Adrenal gland (tissue), 12 donors: ENCODE results near the gene CYP4F3. TPM values are rescaled to one million over a fixed set of nuclear protein-coding genes. Genes with fewer than 3 reads are reported as not detected.

Experiments used
- DNase-seq, 7 donors: peaks; one replicate each; pipeline ENCODE4 v3.0.0-alpha.2; 2019 to 2020
- H3K27ac ChIP-seq, 5 donors: fragments of 200-600 bp; sonication (generic) in 4 of 5; 1 replicate in 3 of 5; 2 replicates in 2 of 5; pipeline versions ENCODE4 v1.5.1 to v1.8.0; 2016 to 2020; ENCODE audit warnings: mild to moderate bottlenecking in 1 of 5
- H3K27me3 ChIP-seq: fragments of 200-600 bp; 2 replicates; pipeline ENCODE4 v1.8.0; 2021
- H3K36me3 ChIP-seq, 2 donors: fragments of 200-600 bp; replicated peaks in 1 of 2; 1 replicate in 1 of 2; 2 replicates in 1 of 2; pipeline versions ENCODE4 v1.5.1 to v1.8.0; 2018 to 2022
- H3K4me1 ChIP-seq, 2 donors: fragments of 200-600 bp; replicated peaks in 1 of 2; 1 replicate in 1 of 2; 2 replicates in 1 of 2; pipeline versions ENCODE4 v1.5.1 to v1.8.0; 2018 to 2021
- H3K4me3 ChIP-seq, 4 donors: fragments of 200-600 bp; sonication (generic) in 3 of 4; one replicate each; pipeline ENCODE4 v1.5.1; 2016 to 2018
- H3K9me3 ChIP-seq, 3 donors: fragments of 200-600 bp; sonication (generic) in 1 of 3; replicated peaks in 1 of 3; 1 replicate in 2 of 3; 2 replicates in 1 of 3; pipeline versions ENCODE4 v1.5.1 to v1.8.0; 2016 to 2021
- CTCF ChIP-seq, 6 experiments: fragments of 450-650 bp in 4 of 6; fragments of 200-600 bp in 2 of 6; sonication (generic) in 1 of 6; IDR thresholded peaks; 1 replicate in 5 of 6; 2 replicates in 1 of 6; pipeline versions ENCODE4 v1.5.1 to v1.8.0; 2016 to 2021; ENCODE audit warnings: antibody characterized with exemption in 6 of 6, mild to moderate bottlenecking in 2 of 6, moderate library complexity in 1 of 6
- POLR2A ChIP-seq, 2 donors: fragments of 450-650 bp; IDR thresholded peaks; one replicate each; pipeline ENCODE4 v1.6.1; 2017; ENCODE audit warnings: antibody characterized with exemption in 2 of 2, mild to moderate bottlenecking in 2 of 2, moderate library complexity in 1 of 2
- WGBS, 4 donors: extraction: QIAGEN DNeasy Blood & Tissue Kit in 2 of 4; methylation state at CpG; one replicate each; pipeline versions ENCODE4 v1.1.5 to v1.1.7; 2013 to 2017; 5-methylcytosine and 5-hydroxymethylcytosine counted together
- intact Hi-C, 2 donors: fragments of 100-400 bp; cut with DNase I; formaldehyde crosslinking; loops; one replicate each; pipeline versions ENCODE4 v1.14.1 to v1.15.0; 2022 to 2023
- polyA plus RNA-seq, 3 donors: library from polyadenylated mRNA; stranded (reverse); fragments of 200-250 nt in 2 of 3; fragments of 350-450 nt in 1 of 3; fragmentation: Illumina TruSeq in 1 of 3; extraction: RNeasy Lipid Tissue Mini Kit (QIAGEN cat#74804) in 1 of 3; gene quantifications; one replicate each; pipeline ENCODE4 v1.2.3, GENCODE V29; 2013 to 2014
- total RNA-seq, 9 donors: library from RNA; depleted of rRNA in 4 of 9; stranded (reverse); fragments of >200 nt in 4 of 9; fragments of 120-200 nt in 1 of 9; fragmentation: NEBNext Ultra II Directional in 1 of 9; extraction: Animal tissue kit (Norgen Biotek cat#: 25700) in 1 of 9; gene quantifications; one replicate each; pipeline versions ENCODE4 v1.1.0 to v1.2.4, GENCODE V29; 2013 to 2023
- donor health status: healthy with polysubstance abuse.
- donor health status: Bipolar disorder and iron deficiency.
- donor health status: DM: yes; HTN: yes; CAD: no.
- donor health status: DM: no; HTN: no; CAD: no.
- donor health status: DM: no; HTN: no; CAD: no.
- donor health status: DM: yes; HTN: yes; CAD: no.

CYP4F3 gene
- total and polyA plus RNA-seq, 12 donors, result 0.03 to 0.80 (median 0.24) TPM; not detected in 5

GRCh38 chr19:15656467-15656866 lies 15.8 kb downstream of the CYP4F3 start:
- no peaks in the 10 kb centered on the region for H3K36me3 ChIP-seq
- TF ChIP-seq CTCF (IDR thresholded peaks at IDR 0.05) (no peak), POLR2A (IDR thresholded peaks at IDR 0.05) (no peak)
- peaks cover 9% of the 10 kb centered on the region for H3K27me3 ChIP-seq
- H3K27ac ChIP-seq, result no peak overlapping the region
- no peak for DNase-seq
- H3K4me3 ChIP-seq, result no peak overlapping the region
- H3K9me3 ChIP-seq, result no peaks in the 10 kb centered on the region
- no peaks in the 10 kb centered on the region for H3K4me1 ChIP-seq
- intact Hi-C loops, result no loop called here

DNA sequence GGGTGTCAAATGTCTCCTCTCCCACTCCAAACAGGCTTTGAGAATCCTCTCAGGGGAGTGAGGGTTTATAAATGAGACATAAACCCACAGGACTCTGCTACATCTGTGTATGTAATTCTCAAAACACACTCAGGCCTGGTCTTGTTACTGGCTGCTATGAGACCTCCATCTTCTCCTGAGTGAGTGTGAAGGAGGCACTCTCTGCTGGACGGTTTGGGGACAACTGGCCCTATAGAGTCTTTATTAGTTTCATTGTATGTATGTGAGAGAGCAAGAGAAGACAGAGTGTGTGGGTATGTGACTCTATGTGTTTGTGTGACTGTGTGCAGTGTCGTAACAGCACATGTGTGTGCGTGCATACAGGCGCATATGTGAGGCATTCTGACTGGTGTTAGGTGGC lies 22.6 kb downstream of the CYP4F3 start:
- no peak overlapping the region for H3K4me3 ChIP-seq
- no peak overlapping the region for H3K27ac ChIP-seq
- no peaks in the 10 kb centered on the region for H3K9me3 ChIP-seq
- 65 to 71% (median 68%) methylated on average over 4 of the region's 4 CpGs for WGBS, 4 donors
- H3K36me3 ChIP-seq, result no peaks in the 10 kb centered on the region
- no peak for DNase-seq
- peaks cover 1% of the 10 kb centered on the region for H3K27me3 ChIP-seq
- intact Hi-C loops, result no loop called here
- TF ChIP-seq CTCF (IDR thresholded peaks at IDR 0.05) (no peak), POLR2A (IDR thresholded peaks at IDR 0.05) (no peak)
- H3K4me1 ChIP-seq, result no peaks in the 10 kb centered on the region

DNA sequence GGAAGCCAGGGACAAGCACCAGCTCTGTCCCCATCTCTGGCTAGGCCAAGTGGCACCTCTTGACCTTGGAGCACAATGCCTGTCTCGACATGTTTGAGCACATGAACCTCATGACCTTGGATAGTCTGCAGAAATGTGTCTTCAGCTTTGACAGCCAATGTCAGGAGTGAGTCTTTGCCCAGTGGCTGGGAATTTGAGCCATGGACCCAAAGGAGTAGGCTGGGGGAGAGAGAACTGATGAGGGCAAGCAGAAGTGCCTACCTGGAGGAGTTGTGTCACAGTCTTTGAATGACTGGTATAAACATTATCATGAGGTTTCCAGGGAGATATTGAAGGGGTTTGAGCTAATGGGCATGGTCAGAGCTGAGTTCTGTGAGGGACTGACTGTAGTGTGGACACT lies 25.5 kb downstream of the CYP4F3 start:
- 8 to 27% (median 12%) methylated on average over 1 of the region's 1 CpG for WGBS, 4 donors
- intact Hi-C loops, result no loop called here
- H3K4me3 ChIP-seq, result no peak overlapping the region
- H3K27me3 ChIP-seq, result peaks cover 3% of the 10 kb centered on the region
- DNase-seq, result no peak
- H3K27ac ChIP-seq, result no peak overlapping the region
- no peak for TF ChIP-seq POLR2A (IDR thresholded peaks at IDR 0.05)
- TF ChIP-seq CTCF (IDR thresholded peaks at IDR 0.05), result no peak
- H3K9me3 ChIP-seq, result no peaks in the 10 kb centered on the region
- no peaks in the 10 kb centered on the region for H3K4me1 ChIP-seq
- H3K36me3 ChIP-seq, result no peaks in the 10 kb centered on the region

DNA sequence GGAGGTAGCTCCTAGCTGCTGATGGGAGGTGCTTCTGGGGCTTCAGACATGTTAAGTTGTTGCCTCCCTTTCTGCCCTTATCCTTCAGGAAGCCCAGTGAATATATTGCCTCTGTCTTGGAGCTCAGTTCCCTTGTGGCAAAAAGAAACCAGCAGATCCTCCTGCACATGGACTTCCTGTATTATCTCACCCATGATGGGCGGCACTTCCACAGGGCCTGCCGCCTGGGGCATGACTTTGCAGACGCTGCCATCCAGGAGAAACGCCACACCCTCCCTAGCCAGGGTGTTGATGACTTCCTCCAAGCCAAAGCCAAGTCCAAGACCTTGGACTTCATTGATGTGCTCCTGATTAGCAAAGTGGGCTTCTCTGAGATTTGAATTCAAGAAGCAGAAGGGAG lies 26.2 kb downstream of the CYP4F3 start:
- intact Hi-C loops, result no loop called here

More for the DNA sequence above, 26.2 kb downstream of the CYP4F3 start:
- Histone ChIP-seq H3K36me3 (no peaks in the 10 kb centered on the region), H3K27me3 (peaks cover 3% of the 10 kb centered on the region), H3K9me3 (no peaks in the 10 kb centered on the region), H3K4me3 (no peak overlapping the region), H3K4me1 (no peaks in the 10 kb centered on the region), H3K27ac (no peak overlapping the region)
- no peak for TF ChIP-seq CTCF (IDR thresholded peaks at IDR 0.05)
- no peak for TF ChIP-seq POLR2A (IDR thresholded peaks at IDR 0.05)
- 26 to 53% (median 43%) methylated on average over 4 of the region's 4 CpGs; no CpG with 5 or more reads in 1 of the 4 donors for WGBS, 4 donors
- DNase-seq, result no peak
